Endothelial cell of umbilical vein (primary cell): Measurements from ENCODE around the gene HTR2B. TPM values are rescaled to one million over a fixed set of nuclear protein-coding genes. Genes with fewer than 3 reads are reported as not detected.

ENCODE experiments used
- BruUV-seq: library from RNA; stranded (reverse); fragments of 400-500 nt; replicated peaks from 2 replicates; lab custom pipeline; 2021; lab: Mats Ljungman, UMichigan
- CTCF ChIA-PET: fragments of 300-600, 350-600 bp; sonication (Branson Sonifier 250); formaldehyde crosslinking; loops from one replicate; lab custom pipeline; 2021; ENCODE audit warnings: antibody characterized with exemption, inconsistent platforms; lab: Charles Lee
- POLR2A ChIA-PET: fragments of 300-600, 350-600 bp; sonication (Branson Sonifier 250); formaldehyde crosslinking; loops from one replicate; lab custom pipeline; 2021; ENCODE audit warnings: antibody characterized with exemption, inconsistent platforms; lab: Charles Lee
- DNase-seq: peaks from one replicate; pipeline ENCODE4 v3.0.0-alpha.2; 2011; ENCODE audit warnings: low read depth, low spot score
- FAIRE-seq: peaks from 2 replicates; lab custom pipeline; 2011; peaks lifted over from hg19 to GRCh38; lab: Jason Lieb, UNC
- H2AFZ ChIP-seq: 2 replicates; pipeline ENCODE4 v1.6.0; 2012; ENCODE audit warnings: low read depth, low read length, control low read depth, inconsistent platforms
- H3K27ac ChIP-seq: 2 replicates; pipeline ENCODE4 v1.5.1; 2011; ENCODE audit warnings: low read depth, mild to moderate bottlenecking, control low read depth, low read length, moderate library complexity; ENCODE audit not compliant: insufficient read depth
- H3K27me3 ChIP-seq, 2 experiments: 2 replicates each; pipeline versions ENCODE4 v1.6.0 to v1.6.1; 2011; ENCODE audit warnings: low read length in 2 of 2, mixed read lengths in 1 of 2; ENCODE audit not compliant: control insufficient read depth in 2 of 2, insufficient read depth in 2 of 2
- H3K36me3 ChIP-seq, 2 experiments: 2 replicates in 1 of 2; 3 replicates in 1 of 2; pipeline ENCODE4 v1.5.1; 2011; ENCODE audit warnings: low read length in 2 of 2, mild to moderate bottlenecking in 1 of 2, moderate library complexity in 1 of 2; ENCODE audit not compliant: control insufficient read depth in 2 of 2, insufficient read depth in 2 of 2; ENCODE audit errors: extremely low read depth in 1 of 2
- H3K4me1 ChIP-seq: 3 replicates; pipeline ENCODE4 v1.5.1; 2011; ENCODE audit warnings: mild to moderate bottlenecking, low read length; ENCODE audit not compliant: control insufficient read depth, insufficient read depth; ENCODE audit errors: extremely low read depth
- H3K4me2 ChIP-seq: 2 replicates; pipeline ENCODE4 v1.6.1; 2011; ENCODE audit warnings: low read length, control low read depth, mixed read lengths; ENCODE audit not compliant: insufficient read depth
- H3K4me3 ChIP-seq, 3 experiments: fragments of 200-600 bp in 1 of 3; sonication (generic), shearing (Covaris generic) in 1 of 3; replicated peaks in 1 of 3; 2 replicates each; pipeline ENCODE4 v1.5.1; 2011 to 2016; ENCODE audit warnings: control low read depth in 3 of 3, low read length in 3 of 3, mild to moderate bottlenecking in 2 of 3, inconsistent platforms in 1 of 3, low read depth in 1 of 3, moderate library complexity in 1 of 3; ENCODE audit not compliant: insufficient read depth in 1 of 3
- H3K79me2 ChIP-seq: 2 replicates; pipeline ENCODE4 v1.6.0; 2012; ENCODE audit warnings: low read length, inconsistent platforms; ENCODE audit not compliant: control insufficient read depth, insufficient read depth
- H3K9ac ChIP-seq: replicated peaks from 2 replicates; pipeline ENCODE3; 2011; ENCODE audit warnings: low read length, control low read depth; ENCODE audit not compliant: insufficient read depth; ENCODE audit errors: extremely low read depth
- H3K9me1 ChIP-seq: replicated peaks from 3 replicates; pipeline ENCODE4 v1.6.0; 2011; ENCODE audit warnings: mild to moderate bottlenecking, low read length; ENCODE audit not compliant: control insufficient read depth, insufficient read depth; ENCODE audit errors: extremely low read depth
- H3K9me3 ChIP-seq: replicated peaks from 2 replicates; pipeline ENCODE4 v1.5.1; 2012; ENCODE audit warnings: low read length, inconsistent platforms; ENCODE audit not compliant: control insufficient read depth, insufficient read depth
- H4K20me1 ChIP-seq: replicated peaks from 2 replicates; pipeline ENCODE3; 2011; ENCODE audit warnings: mild to moderate bottlenecking, low read length; ENCODE audit not compliant: control insufficient read depth, insufficient read depth; ENCODE audit errors: extremely low read depth
- CTCF ChIP-seq, 2 donors: IDR thresholded peaks; 1 replicate in 1 of 2; 2 replicates in 1 of 2; pipeline ENCODE4 v1.5.1; 2011; ENCODE audit warnings: low read length in 2 of 2, mild to moderate bottlenecking in 2 of 2, moderate library complexity in 2 of 2, control low read depth in 1 of 2, inconsistent platforms in 1 of 2, low read depth in 1 of 2; ENCODE audit not compliant: insufficient read depth in 1 of 2; ENCODE audit errors: extremely low read depth in 1 of 2
- EZH2 ChIP-seq: IDR thresholded peaks from 2 replicates; pipeline ENCODE4 v1.6.1; 2012; ENCODE audit warnings: borderline replicate concordance, low read depth, mild to moderate bottlenecking, moderate library complexity, low read length, inconsistent platforms; ENCODE audit not compliant: severe bottlenecking
- FOS ChIP-seq: IDR thresholded peaks from 2 replicates; pipeline ENCODE4 v1.6.1; 2011; ENCODE audit warnings: mild to moderate bottlenecking, low read length, moderate library complexity, borderline replicate concordance; ENCODE audit not compliant: insufficient read depth
- GATA2 ChIP-seq: IDR thresholded peaks from 2 replicates; pipeline ENCODE4 v1.7.0; 2011; ENCODE audit warnings: low read depth, mild to moderate bottlenecking, moderate library complexity, mixed read lengths, low read length; ENCODE audit not compliant: insufficient read length, insufficient read depth
- JUN ChIP-seq: IDR thresholded peaks from 2 replicates; pipeline ENCODE4 v1.6.1; 2011; ENCODE audit warnings: borderline replicate concordance, low read depth; ENCODE audit not compliant: insufficient read length, insufficient read depth
- MAX ChIP-seq: IDR thresholded peaks from 2 replicates; pipeline ENCODE4 v1.6.1; 2011; ENCODE audit not compliant: insufficient read depth, insufficient read length
- MYC ChIP-seq: IDR thresholded peaks from one replicate; pipeline ENCODE4 v1.6.1; 2011; ENCODE audit warnings: mild to moderate bottlenecking, low read depth, low read length
- POLR2A ChIP-seq: IDR thresholded peaks from 2 replicates; pipeline ENCODE4 v1.6.1; 2012; ENCODE audit warnings: low read depth, mild to moderate bottlenecking, control low read depth, low read length
- POLR2AphosphoS5 ChIP-seq: IDR thresholded peaks from 2 replicates; pipeline ENCODE4 v1.6.1; 2012; ENCODE audit warnings: low read depth, mild to moderate bottlenecking, control low read depth, low read length, moderate library complexity; ENCODE audit not compliant: insufficient read depth
- dilution Hi-C: fragments of 300-500 bp; cut with MboI; formaldehyde crosslinking; loops from one replicate; pipeline ENCODE4 v1.15.0; 2019; ENCODE audit warnings: low sequenced_read_pairs; ENCODE audit not compliant: extremely low pct_ligation_motif_present
- intact Hi-C: fragments of 100-400 bp; cut with micrococcal nuclease; formaldehyde crosslinking; loops from one replicate; pipeline ENCODE4 v1.10.0; 2022
- polyA plus RNA-seq, 4 experiments: library from polyadenylated mRNA; depleted of rRNA in 3 of 4; stranded (reverse) in 3 of 4; unstranded in 1 of 4; fragments of >200 nt; gene quantifications; 2 replicates each; pipeline versions ENCODE4 v1.2.1 to v1.2.3, GENCODE V29; 2011 to 2012; ENCODE audit warnings: missing spikeins in 1 of 4
- total RNA-seq: library from RNA; stranded (reverse); gene quantifications from 2 replicates; pipeline ENCODE4 v1.2.3, GENCODE V29; 2021

The HTR2B gene
- total and polyA plus RNA-seq, 2 donors (not counting 3 experiments of a cell fraction or from before 2014, with no cell fraction given): 0.88 to 0.93 TPM

GRCh38 chr2:231117922-231118613 is 6.8 kb downstream of the HTR2B start:
- no peak for DNase-seq
- no peaks in the 10 kb centered on the region for H3K27me3 ChIP-seq
- no TSS peak for BruUV-seq
- TF ChIP-seq CTCF (IDR thresholded peaks at IDR 0.05; ENCODE audit: extremely low read depth in 1 of 2, insufficient read depth in 1 of 2, low read depth in 1 of 2, low read length in 2 of 2) (no peak), FOS (no peak), MYC (no peak), POLR2A (no peak), GATA2 (no peak), JUN (no peak), MAX (no peak), EZH2 (no peak), POLR2AphosphoS5 (no peak)
- POLR2A ChIA-PET: no interaction called here
- no peak overlapping the region for H2AFZ ChIP-seq
- CTCF ChIA-PET: interaction anchor here (0.7 to 1.0 kb wide), 3 partner anchors 11 to 295 kb away, joined by 3 to 4 read pairs (median 3); no protein-coding TSS in a partner anchor
- H3K9me1 ChIP-seq: no peaks in the 10 kb centered on the region
- no peak overlapping the region for H3K4me3 ChIP-seq
- H3K27ac ChIP-seq: no peak overlapping the region
- H3K9me3 ChIP-seq: no peaks in the 10 kb centered on the region
- no peak for FAIRE-seq
- H3K79me2 ChIP-seq: peaks cover 7% of the 10 kb centered on the region
- H3K9ac ChIP-seq: no peak overlapping the region
- H3K36me3 ChIP-seq: peaks cover 3% of the 10 kb centered on the region in 2 experiments
- intact Hi-C loops: no loop called here
- dilution Hi-C loops: no loop called here
- peaks cover 19% of the 10 kb centered on the region for H3K4me1 ChIP-seq
- no peaks in the 10 kb centered on the region for H4K20me1 ChIP-seq
- H3K4me2 ChIP-seq: no peak overlapping the region
